Body of pancreas (tissue), 4 donors: ENCODE measurements around the gene MAP3K12. TPM values are rescaled to one million over a fixed set of nuclear protein-coding genes. Genes with fewer than 3 reads are reported as not detected.

Source experiments
- ATAC-seq: fragments of 150-250 bp; one replicate; pipeline ENCODE4 v1.9.1; 2016
- DNase-seq, 4 donors: peaks; one replicate each; pipeline ENCODE4 v3.0.0-alpha.2; 2019
- H3K27ac ChIP-seq, 4 donors: fragments of 200-600 bp; sonication (generic); 1 replicate in 3 of 4; 2 replicates in 1 of 4; pipeline versions ENCODE4 v1.5.1 to v1.6.1; 2016 to 2019; ENCODE audit warnings: mild to moderate bottlenecking in 1 of 4, mixed read lengths in 1 of 4, moderate library complexity in 1 of 4
- H3K27me3 ChIP-seq, 2 donors: fragments of 200-600 bp; sonication (generic); one replicate each; pipeline ENCODE4 v1.6.0; 2016; ENCODE audit warnings: mild to moderate bottlenecking in 1 of 2
- H3K36me3 ChIP-seq, 2 donors: fragments of 200-600 bp; sonication (generic); replicated peaks in 1 of 2; 2 replicates each; pipeline ENCODE4 v1.5.1; 2016; ENCODE audit warnings: low read depth in 2 of 2; ENCODE audit not compliant: insufficient read depth in 1 of 2
- H3K4me1 ChIP-seq: fragments of 200-600 bp; sonication (generic); one replicate; pipeline ENCODE4 v1.6.0; 2016
- H3K4me3 ChIP-seq, 2 donors: fragments of 200-600 bp; sonication (generic); 1 replicate in 1 of 2; 2 replicates in 1 of 2; pipeline ENCODE4 v1.5.1; 2016 to 2019
- H3K9me3 ChIP-seq, 3 donors: fragments of 200-600 bp; sonication (generic); 1 replicate in 2 of 3; 2 replicates in 1 of 3; pipeline ENCODE4 v1.5.1; 2016
- POLR2A ChIP-seq, 3 donors: fragments of 450-650 bp; IDR thresholded peaks; one replicate each; pipeline ENCODE4 v1.6.1; 2016; ENCODE audit warnings: antibody characterized with exemption in 3 of 3, mild to moderate bottlenecking in 2 of 3
- WGBS, 2 donors: methylation state at CpG; one replicate each; pipeline ENCODE4 v1.1.5; 2017; 5-methylcytosine and 5-hydroxymethylcytosine counted together
- intact Hi-C: fragments of 100-400 bp; cut with DNase I; formaldehyde crosslinking; loops from one replicate; pipeline ENCODE4 v1.15.1; 2023
- total RNA-seq, 2 donors: library from RNA; depleted of rRNA; stranded (reverse); fragments of >200 nt; gene quantifications; one replicate each; pipeline ENCODE4 v1.1.0, GENCODE V29; 2016
- TF ChIP-seq, protein P1 (sequence below), 7 experiments: fragments of 450-650 bp in 4 of 7; fragments of 200-600 bp in 3 of 7; sonication (generic) in 3 of 7; IDR thresholded peaks; one replicate each; pipeline ENCODE4 v1.5.1; 2016 to 2019; ENCODE audit warnings: antibody characterized with exemption in 7 of 7

MAP3K12 gene
- total RNA-seq, 2 donors from 2014 or later: 10.9 to 34.6 TPM

- DNase-seq (no peak), ATAC-seq (no peak)
- H3K4me1 ChIP-seq: peaks cover 12% of the 10 kb centered on the region
- no peak for TF ChIP-seq POLR2A (IDR thresholded peaks at IDR 0.05)
- TF ChIP-seq, protein P1, sequence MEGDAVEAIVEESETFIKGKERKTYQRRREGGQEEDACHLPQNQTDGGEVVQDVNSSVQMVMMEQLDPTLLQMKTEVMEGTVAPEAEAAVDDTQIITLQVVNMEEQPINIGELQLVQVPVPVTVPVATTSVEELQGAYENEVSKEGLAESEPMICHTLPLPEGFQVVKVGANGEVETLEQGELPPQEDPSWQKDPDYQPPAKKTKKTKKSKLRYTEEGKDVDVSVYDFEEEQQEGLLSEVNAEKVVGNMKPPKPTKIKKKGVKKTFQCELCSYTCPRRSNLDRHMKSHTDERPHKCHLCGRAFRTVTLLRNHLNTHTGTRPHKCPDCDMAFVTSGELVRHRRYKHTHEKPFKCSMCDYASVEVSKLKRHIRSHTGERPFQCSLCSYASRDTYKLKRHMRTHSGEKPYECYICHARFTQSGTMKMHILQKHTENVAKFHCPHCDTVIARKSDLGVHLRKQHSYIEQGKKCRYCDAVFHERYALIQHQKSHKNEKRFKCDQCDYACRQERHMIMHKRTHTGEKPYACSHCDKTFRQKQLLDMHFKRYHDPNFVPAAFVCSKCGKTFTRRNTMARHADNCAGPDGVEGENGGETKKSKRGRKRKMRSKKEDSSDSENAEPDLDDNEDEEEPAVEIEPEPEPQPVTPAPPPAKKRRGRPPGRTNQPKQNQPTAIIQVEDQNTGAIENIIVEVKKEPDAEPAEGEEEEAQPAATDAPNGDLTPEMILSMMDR (IDR thresholded peaks at IDR 0.05): no peak
- intact Hi-C loops: no loop called here
- peaks cover 11 to 41% of the 10 kb centered on the region in 2 donors for H3K36me3 ChIP-seq
- no peaks in the 10 kb centered on the region for H3K9me3 ChIP-seq
- no peak overlapping the region for H3K4me3 ChIP-seq
- H3K27ac ChIP-seq: no peak overlapping the region
- no peaks in the 10 kb centered on the region for H3K27me3 ChIP-seq
- WGBS, 2 donors: 92 to 94% methylated on average over 4 of the region's 4 CpGs
Measured at GRCh38 chr12:53530920-53531319, 31.7 kb upstream of the MAP3K12 start.

DNA sequence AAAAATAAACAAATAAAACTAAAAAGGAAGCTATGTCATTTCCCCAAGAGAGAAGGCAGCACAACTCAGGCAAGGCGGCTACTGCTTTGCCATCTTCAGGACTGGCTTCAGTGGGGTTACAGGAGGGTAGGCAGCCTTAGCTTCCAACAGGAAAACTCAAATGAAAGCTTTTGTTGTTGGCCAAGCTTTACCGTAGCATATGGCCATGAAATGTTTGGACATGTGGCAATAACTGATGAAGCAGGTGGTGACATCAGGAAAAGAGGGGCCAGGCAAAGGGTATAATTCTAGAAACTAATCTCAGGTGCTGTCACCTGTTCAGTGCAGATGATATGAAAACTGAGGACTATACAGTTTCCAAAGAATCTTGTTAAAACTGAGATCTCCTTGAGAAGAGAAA, 30.8 kb upstream of the MAP3K12 start:
- ATAC-seq: no peak
- intact Hi-C loops: no loop called here
- Histone ChIP-seq H3K4me3 (no peak overlapping the region), H3K36me3 (peaks cover 11 to 42% of the 10 kb centered on the region in 2 donors), H3K27ac (no peak overlapping the region), H3K27me3 (no peaks in the 10 kb centered on the region), H3K9me3 (no peaks in the 10 kb centered on the region), H3K4me1 (peaks cover 12% of the 10 kb centered on the region)
- TF ChIP-seq, protein P1 (IDR thresholded peaks at IDR 0.05): no peak
- TF ChIP-seq POLR2A (IDR thresholded peaks at IDR 0.05): no peak
- DNase-seq: no peak
- 90 to 92% methylated on average over 2 of the region's 2 CpGs for WGBS, 2 donors

DNA sequence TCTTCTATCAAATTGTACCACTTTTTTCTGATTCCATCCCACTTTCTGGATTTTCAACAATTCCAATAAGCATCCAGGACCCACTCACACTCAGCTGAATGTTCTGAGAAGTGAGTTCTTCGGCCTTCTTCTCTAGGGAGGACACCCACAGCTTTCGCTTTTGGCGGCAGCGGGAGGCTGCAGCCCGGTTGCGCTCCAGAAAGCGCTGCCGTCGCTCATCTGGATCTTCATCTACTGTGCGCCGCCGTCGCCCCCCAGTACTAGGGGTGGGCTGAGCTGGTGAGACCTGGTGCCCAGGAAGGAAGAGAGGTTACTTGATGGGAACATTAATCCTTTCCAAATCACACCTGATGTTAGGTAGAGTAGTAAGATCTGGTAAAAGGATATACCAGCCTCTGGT, 25.2 kb upstream of the MAP3K12 start:
- TF ChIP-seq, protein P1 (IDR thresholded peaks at IDR 0.05): no peak
- TF ChIP-seq POLR2A (IDR thresholded peaks at IDR 0.05): no peak
- ATAC-seq (no peak), DNase-seq (no peak)
- Histone ChIP-seq H3K4me1 (no peaks in the 10 kb centered on the region), H3K27me3 (no peaks in the 10 kb centered on the region), H3K36me3 (peaks cover 0 to 43% of the 10 kb centered on the region in 2 donors), H3K4me3 (no peak overlapping the region), H3K27ac (no peak overlapping the region), H3K9me3 (no peaks in the 10 kb centered on the region)
- intact Hi-C loops: no loop called here
- 89 to 97% methylated on average over 5 to 13 of the region's 13 CpGs for WGBS, 2 donors

DNA sequence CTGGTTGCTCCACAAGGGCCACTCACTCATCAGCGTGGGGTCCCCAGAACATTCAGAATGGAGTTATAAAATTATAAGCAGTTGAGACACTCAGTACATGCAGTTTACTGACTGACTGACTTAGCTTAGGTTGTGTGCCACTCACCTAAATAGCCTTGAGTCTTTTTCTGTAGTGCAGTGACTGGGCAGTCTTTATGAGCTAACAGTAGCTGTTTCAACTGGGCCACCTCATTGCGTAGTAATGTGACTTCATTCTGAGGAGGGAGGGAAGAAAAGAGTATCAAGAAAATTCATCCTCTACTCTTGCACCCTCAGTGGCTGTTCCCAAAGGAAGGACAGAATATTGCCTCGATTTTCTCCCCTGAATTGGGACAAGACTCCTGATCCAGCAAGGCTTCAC, 23.9 kb upstream of the MAP3K12 start:
- no peak for TF ChIP-seq POLR2A (IDR thresholded peaks at IDR 0.05)
- TF ChIP-seq, protein P1 (IDR thresholded peaks at IDR 0.05): no peak
- peaks cover 0 to 46% of the 10 kb centered on the region in 2 donors for H3K36me3 ChIP-seq
- no peak overlapping the region for H3K4me3 ChIP-seq
- no peak for ATAC-seq
- intact Hi-C loops: no loop called here
- WGBS, 2 donors: 86 to 93% methylated on average over 3 of the region's 3 CpGs
- no peaks in the 10 kb centered on the region for H3K27me3 ChIP-seq
- H3K9me3 ChIP-seq: no peaks in the 10 kb centered on the region
- H3K27ac ChIP-seq: no peak overlapping the region
- no peak for DNase-seq
- no peaks in the 10 kb centered on the region for H3K4me1 ChIP-seq

- ATAC-seq: no peak
- Histone ChIP-seq H3K27ac (no peak overlapping the region), H3K4me3 (no peak overlapping the region), H3K4me1 (no peaks in the 10 kb centered on the region), H3K27me3 (no peaks in the 10 kb centered on the region), H3K36me3 (peaks cover 10 to 57% of the 10 kb centered on the region in 2 donors), H3K9me3 (no peaks in the 10 kb centered on the region)
- intact Hi-C loops: no loop called here
- TF ChIP-seq, protein P1 (IDR thresholded peaks at IDR 0.05): no peak
- TF ChIP-seq POLR2A (IDR thresholded peaks at IDR 0.05): no peak
- no peak for DNase-seq
- WGBS, 2 donors: 76 to 77% methylated on average over 5 of the region's 5 CpGs
Measured at GRCh38 chr12:53518381-53518780, 19.1 kb upstream of the MAP3K12 start.
